Panc1 (cell line): ENCODE data around the gene TLK1. TPM values are rescaled to one million over a fixed set of nuclear protein-coding genes. Genes with fewer than 3 reads are reported as not detected.

ENCODE experiments used
- ATAC-seq: fragments of 200-7000 bp; cut with Tn5 transposase; 2 replicates; pipeline ENCODE4 v1.9.1; 2020; ENCODE audit warnings: mild to moderate bottlenecking, moderate library complexity
- BruUV-seq: library from RNA; stranded (reverse); fragments of 400-500 nt; replicated peaks from 2 replicates; lab custom pipeline; 2021; lab: Mats Ljungman, UMichigan
- CTCF ChIA-PET: fragments of 300-600 bp; sonication (Branson Sonifier 250); formaldehyde crosslinking; loops from one replicate; lab custom pipeline; 2022; ENCODE audit warnings: antibody characterized with exemption; lab: Charles Lee
- POLR2A ChIA-PET: fragments of 300-600 bp; sonication (Branson Sonifier 250); formaldehyde crosslinking; loops from one replicate; lab custom pipeline; 2022; ENCODE audit warnings: antibody characterized with exemption; lab: Charles Lee
- DNase-seq: peaks from one replicate; pipeline ENCODE4 v3.0.0-alpha.2; 2010; ENCODE audit warnings: low read depth, low spot score
- H3K27ac ChIP-seq: 2 replicates; pipeline ENCODE4 v1.5.1; 2011; ENCODE audit warnings: mild to moderate bottlenecking, low read length, inconsistent platforms
- H3K27me3 ChIP-seq: fragments of 200-500 bp; sonication (Bioruptor generic); 2 replicates; pipeline ENCODE4 v1.6.0; 2014; ENCODE audit warnings: low read length, inconsistent platforms; ENCODE audit not compliant: control insufficient read depth, insufficient read depth
- H3K36me3 ChIP-seq: fragments of 200-500 bp; sonication (Bioruptor generic); 2 replicates; pipeline ENCODE4 v1.5.1; 2014; ENCODE audit warnings: inconsistent platforms, mild to moderate bottlenecking, low read length, moderate library complexity; ENCODE audit not compliant: control insufficient read depth, insufficient read depth
- H3K4me1 ChIP-seq: 2 replicates; pipeline ENCODE4 v1.5.1; 2011; ENCODE audit warnings: inconsistent platforms, mild to moderate bottlenecking, low read length, moderate library complexity; ENCODE audit not compliant: control insufficient read depth, insufficient read depth
- H3K4me3 ChIP-seq, 2 experiments: 2 replicates each; pipeline ENCODE4 v1.5.1; 2011 to 2012; ENCODE audit warnings: low read depth in 2 of 2, low read length in 2 of 2, mild to moderate bottlenecking in 2 of 2, inconsistent platforms in 1 of 2, moderate library complexity in 1 of 2
- H3K9me3 ChIP-seq: fragments of 200-500 bp; sonication (Bioruptor generic); 2 replicates; pipeline ENCODE4 v1.5.1; 2014; ENCODE audit warnings: low read depth, mild to moderate bottlenecking, inconsistent platforms, low read length, moderate library complexity; ENCODE audit not compliant: control insufficient read depth, insufficient read depth
- CTCF ChIP-seq: fragments of 450-650 bp; IDR thresholded peaks from 2 replicates; pipeline ENCODE4 v1.5.1; 2017; ENCODE audit warnings: mild to moderate bottlenecking
- POLR2AphosphoS5 ChIP-seq: IDR thresholded peaks from 2 replicates; pipeline ENCODE4 v1.6.1; 2012; ENCODE audit warnings: mild to moderate bottlenecking, low read depth, low read length, moderate library complexity
- REST ChIP-seq, 2 experiments: IDR thresholded peaks; 2 replicates each; pipeline ENCODE4 v1.6.1; 2011 to 2012; ENCODE audit warnings: low read depth in 2 of 2, control low read depth in 1 of 2, low read length in 1 of 2, mild to moderate bottlenecking in 1 of 2, moderate library complexity in 1 of 2; ENCODE audit not compliant: insufficient read depth in 1 of 2
- SIN3A ChIP-seq: IDR thresholded peaks from 2 replicates; pipeline ENCODE4 v1.6.1; 2012; ENCODE audit warnings: low read depth, mild to moderate bottlenecking, low read length, moderate library complexity, borderline replicate concordance; ENCODE audit not compliant: insufficient read depth
- TCF7L2 ChIP-seq: IDR thresholded peaks from 2 replicates; pipeline ENCODE4 v1.6.1; 2011; ENCODE audit warnings: mild to moderate bottlenecking, low read depth, low read length, inconsistent platforms
- in situ Hi-C: cut with HindIII; loops from 2 replicates; pipeline ENCODE4 v1.10.0; 2016; ENCODE audit warnings: low sequenced_read_pairs, low pct_unique_long_range_greater_than_20kb
- intact Hi-C: fragments of 100-400 bp; cut with micrococcal nuclease; formaldehyde crosslinking; loops from one replicate; pipeline ENCODE4 v1.10.0; 2022; ENCODE audit not compliant: unreplicated experiment
- total RNA-seq: library from RNA; stranded (reverse); gene quantifications from one replicate; pipeline ENCODE4 v1.2.1, GENCODE V29; 2021; ENCODE audit not compliant: unreplicated experiment

The TLK1 gene
- total RNA-seq, 1 experiment from 2014 or later: 92.9 TPM

- no peak for TF ChIP-seq TCF7L2
- TF ChIP-seq POLR2AphosphoS5: no peak
- TF ChIP-seq SIN3A: no peak
- no peak for TF ChIP-seq CTCF
- no peak for TF ChIP-seq REST (IDR thresholded peaks at IDR 0.05; ENCODE audit: insufficient read depth in 1 of 2, low read depth in 2 of 2, low read length in 1 of 2)
- no peak overlapping the region for H3K4me3 ChIP-seq
- no peaks in the 10 kb centered on the region for H3K9me3 ChIP-seq
- in situ Hi-C loops (no loop called here), intact Hi-C loops (no loop called here)
- DNase-seq (no peak), ATAC-seq (no peak)
- BruUV-seq: no TSS peak
- no peak overlapping the region for H3K27ac ChIP-seq
- H3K4me1 ChIP-seq: no peaks in the 10 kb centered on the region
- no peaks in the 10 kb centered on the region for H3K36me3 ChIP-seq
- no peaks in the 10 kb centered on the region for H3K27me3 ChIP-seq
- POLR2A ChIA-PET: interaction anchor here (0.6 kb wide), 1 partner anchor 66 kb away, joined by 4 read pairs; no protein-coding TSS in a partner anchor
- CTCF ChIA-PET: no interaction called here
These were observed 20.7 kb upstream of the TLK1 start for GRCh38 chr2:171181064-171182049.

- ATAC-seq: no peak
- CTCF ChIA-PET: no interaction called here
These were observed 19.7 kb upstream of the TLK1 start for GRCh38 chr2:171180229-171180930.

More at GRCh38 chr2:171180229-171180930, 19.7 kb upstream of the TLK1 start:
- DNase-seq: no peak
- in situ Hi-C loops (no loop called here), intact Hi-C loops (no loop called here)
- no peaks in the 10 kb centered on the region for H3K36me3 ChIP-seq
- TF ChIP-seq CTCF: no peak
- TF ChIP-seq REST (IDR thresholded peaks at IDR 0.05; ENCODE audit: insufficient read depth in 1 of 2, low read depth in 2 of 2, low read length in 1 of 2): no peak
- no peak for TF ChIP-seq TCF7L2
- no peak for TF ChIP-seq SIN3A
- no peak for TF ChIP-seq POLR2AphosphoS5
- POLR2A ChIA-PET: interaction anchor here (0.6 kb wide), 1 partner anchor 67 kb away, joined by 4 read pairs; no protein-coding TSS in a partner anchor
- H3K9me3 ChIP-seq: no peaks in the 10 kb centered on the region
- H3K27me3 ChIP-seq: no peaks in the 10 kb centered on the region
- no peak overlapping the region for H3K27ac ChIP-seq
- no peaks in the 10 kb centered on the region for H3K4me1 ChIP-seq
- BruUV-seq: no TSS peak
- no peak overlapping the region for H3K4me3 ChIP-seq
